ENCODE data around the gene C22orf15. TPM values are rescaled to one million over a fixed set of nuclear protein-coding genes. Genes with fewer than 3 reads are reported as not detected.
A peak's percentile ranks its signal among the peaks of the same experiment; 100 is the strongest.

Gene C22orf15
- total and polyA plus RNA-seq, 4 donors, result 3.0 to 18.7 (median 10.4) TPM

DNA sequence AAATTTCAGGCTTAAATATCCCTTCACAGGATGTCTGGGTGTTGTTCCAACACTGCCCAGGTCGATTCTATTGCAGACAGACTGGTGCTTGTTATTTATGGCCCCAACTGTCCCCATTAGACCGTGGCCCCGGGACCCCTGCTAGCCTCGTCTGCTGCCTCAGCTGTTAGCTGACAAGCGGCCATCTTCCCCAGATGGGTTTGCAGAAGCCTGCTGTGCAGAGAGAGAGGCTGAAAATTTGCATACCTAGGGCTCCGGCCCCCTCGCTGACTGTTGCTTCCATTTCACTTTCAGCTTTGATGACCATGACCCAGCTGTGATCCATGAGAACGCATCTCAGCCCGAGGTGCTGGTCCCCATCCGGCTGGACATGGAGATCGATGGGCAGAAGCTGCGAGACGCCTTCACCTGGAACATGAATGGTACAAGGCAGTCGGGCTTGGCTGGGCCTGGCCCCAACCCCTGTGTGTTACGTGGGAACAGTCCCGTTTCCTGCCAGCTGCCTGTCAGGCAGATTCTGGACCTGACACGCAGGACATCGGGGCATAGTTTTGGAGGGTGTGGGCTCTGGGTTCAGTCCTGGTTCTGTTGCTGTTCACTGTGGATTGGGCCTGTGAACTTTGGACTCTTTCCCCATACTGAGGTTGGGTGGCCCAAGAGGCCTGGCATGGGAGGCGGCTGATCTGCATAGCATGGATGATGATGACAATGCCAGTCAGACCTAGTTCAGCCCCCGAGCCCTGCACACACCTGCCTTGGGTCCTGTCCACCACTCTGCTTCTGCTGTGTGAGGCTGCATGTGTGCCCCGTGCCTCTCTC lies 40.4 kb downstream of the C22orf15 start:
- TF ChIP-seq, protein P1, sequence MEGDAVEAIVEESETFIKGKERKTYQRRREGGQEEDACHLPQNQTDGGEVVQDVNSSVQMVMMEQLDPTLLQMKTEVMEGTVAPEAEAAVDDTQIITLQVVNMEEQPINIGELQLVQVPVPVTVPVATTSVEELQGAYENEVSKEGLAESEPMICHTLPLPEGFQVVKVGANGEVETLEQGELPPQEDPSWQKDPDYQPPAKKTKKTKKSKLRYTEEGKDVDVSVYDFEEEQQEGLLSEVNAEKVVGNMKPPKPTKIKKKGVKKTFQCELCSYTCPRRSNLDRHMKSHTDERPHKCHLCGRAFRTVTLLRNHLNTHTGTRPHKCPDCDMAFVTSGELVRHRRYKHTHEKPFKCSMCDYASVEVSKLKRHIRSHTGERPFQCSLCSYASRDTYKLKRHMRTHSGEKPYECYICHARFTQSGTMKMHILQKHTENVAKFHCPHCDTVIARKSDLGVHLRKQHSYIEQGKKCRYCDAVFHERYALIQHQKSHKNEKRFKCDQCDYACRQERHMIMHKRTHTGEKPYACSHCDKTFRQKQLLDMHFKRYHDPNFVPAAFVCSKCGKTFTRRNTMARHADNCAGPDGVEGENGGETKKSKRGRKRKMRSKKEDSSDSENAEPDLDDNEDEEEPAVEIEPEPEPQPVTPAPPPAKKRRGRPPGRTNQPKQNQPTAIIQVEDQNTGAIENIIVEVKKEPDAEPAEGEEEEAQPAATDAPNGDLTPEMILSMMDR (IDR thresholded peaks at IDR 0.05; ENCODE audit: control extremely low read depth, extremely low read depth), result no peak
- H3K27me3 ChIP-seq (ENCODE audit: control insufficient read depth in 3 of 3, insufficient read depth in 3 of 3, low read length in 2 of 3), result no peaks in the 10 kb centered on the region
- H3K9ac ChIP-seq (ENCODE audit: insufficient read depth in 1 of 2, low read length in 2 of 2), result no peak overlapping the region
- H3K4me3 ChIP-seq, result no peak overlapping the region
- DNase-seq (no peak), ATAC-seq (ENCODE audit: insufficient read depth, low FRiP score) (no peak)
- no peaks in the 10 kb centered on the region for H3K4me1 ChIP-seq (ENCODE audit: control insufficient read depth in 5 of 5, insufficient read depth in 5 of 5, low read length in 5 of 5)
- peaks cover 0 to 2% (median 0%) of the 10 kb centered on the region in 4 donors for H3K9me3 ChIP-seq (ENCODE audit: control insufficient read depth in 4 of 4, insufficient read depth in 3 of 4, low read length in 3 of 4)
- WGBS, 2 donors, result 83 to 88% methylated on average over 21 of the region's 21 CpGs
- H3K27ac ChIP-seq (ENCODE audit: low read depth in 1 of 2, low read length in 1 of 2), result no peak overlapping the region
- peaks cover 21 to 62% (median 53%) of the 10 kb centered on the region in 4 donors for H3K36me3 ChIP-seq (ENCODE audit: control insufficient read depth in 4 of 4, insufficient read depth in 4 of 4, low read length in 4 of 4)

DNA sequence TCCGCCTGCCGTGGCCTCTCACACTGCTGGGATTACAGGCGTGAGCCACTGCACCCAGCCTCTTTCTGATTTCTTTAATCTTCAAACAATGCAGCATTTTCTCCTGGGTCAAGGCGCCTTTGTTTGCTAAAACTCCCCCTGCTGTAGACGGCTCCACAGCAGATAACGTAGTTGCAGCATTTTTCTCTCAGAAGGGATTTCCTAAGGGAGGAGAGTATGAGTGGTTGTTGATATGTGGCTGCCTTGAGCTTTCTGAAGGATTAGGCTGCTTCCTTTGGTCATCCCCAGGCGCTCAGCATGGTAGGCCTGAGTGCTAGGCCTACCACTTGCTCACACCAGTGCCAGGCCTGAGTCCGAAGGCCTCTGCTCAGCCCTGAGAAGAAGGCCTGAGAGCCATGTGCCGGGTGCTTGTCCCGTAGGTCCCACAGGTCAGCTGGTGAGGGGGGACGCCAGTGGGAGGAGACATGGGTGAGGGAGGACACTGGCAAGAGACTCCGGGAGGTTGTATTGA lies 42.0 kb downstream of the C22orf15 start:
- Histone ChIP-seq H3K27me3 (ENCODE audit: control insufficient read depth in 3 of 3, insufficient read depth in 3 of 3, low read length in 2 of 3) (no peaks in the 10 kb centered on the region), H3K27ac (ENCODE audit: low read depth in 1 of 2, low read length in 1 of 2) (no peak overlapping the region), H3K9me3 (ENCODE audit: control insufficient read depth in 4 of 4, insufficient read depth in 3 of 4, low read length in 3 of 4) (peaks cover 0 to 2% (median 0%) of the 10 kb centered on the region in 4 donors), H3K36me3 (ENCODE audit: control insufficient read depth in 4 of 4, insufficient read depth in 4 of 4, low read length in 4 of 4) (peaks cover 21 to 55% (median 51%) of the 10 kb centered on the region in 4 donors), H3K9ac (ENCODE audit: insufficient read depth in 1 of 2, low read length in 2 of 2) (no peak overlapping the region), H3K4me3 (no peak overlapping the region), H3K4me1 (ENCODE audit: control insufficient read depth in 5 of 5, insufficient read depth in 5 of 5, low read length in 5 of 5) (no peaks in the 10 kb centered on the region)
- DNase-seq (peak in 1 of 3 donors; percentile 31), ATAC-seq (ENCODE audit: insufficient read depth, low FRiP score) (no peak)
- TF ChIP-seq, protein P1 (IDR thresholded peaks at IDR 0.05; ENCODE audit: control extremely low read depth, extremely low read depth), result no peak
- whole genome bisulfite sequencing, 2 donors, result 85 to 86% methylated on average over 12 of the region's 12 CpGs

DNA sequence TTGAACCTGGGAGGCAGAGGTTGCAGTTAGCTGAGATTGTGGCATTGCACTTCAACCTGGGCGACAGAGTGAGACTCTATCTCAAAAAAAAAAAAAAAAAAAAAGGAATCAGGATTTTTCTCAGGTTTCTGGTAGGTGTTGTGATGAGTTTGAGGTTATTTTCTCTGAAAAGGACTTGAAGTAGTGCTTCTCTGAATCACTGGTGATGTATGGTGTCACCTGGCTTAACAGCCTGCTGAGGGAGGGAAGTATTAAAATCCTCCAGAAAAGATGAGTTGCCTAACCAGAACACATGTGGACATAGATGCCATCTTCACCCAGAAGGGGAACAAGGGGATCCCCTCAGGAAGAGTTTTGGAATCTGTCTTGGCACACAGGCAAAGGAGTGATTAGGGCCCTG lies 44.0 kb downstream of the C22orf15 start:
- Histone ChIP-seq H3K9ac (ENCODE audit: insufficient read depth in 1 of 2, low read length in 2 of 2) (no peak overlapping the region), H3K9me3 (ENCODE audit: control insufficient read depth in 4 of 4, insufficient read depth in 3 of 4, low read length in 3 of 4) (peaks cover 0 to 2% (median 0%) of the 10 kb centered on the region in 4 donors), H3K4me3 (no peak overlapping the region), H3K27ac (ENCODE audit: low read depth in 1 of 2, low read length in 1 of 2) (no peak overlapping the region), H3K4me1 (ENCODE audit: control insufficient read depth in 5 of 5, insufficient read depth in 5 of 5, low read length in 5 of 5) (no peaks in the 10 kb centered on the region), H3K36me3 (ENCODE audit: control insufficient read depth in 4 of 4, insufficient read depth in 4 of 4, low read length in 4 of 4) (peaks cover 11 to 40% (median 35%) of the 10 kb centered on the region in 4 donors), H3K27me3 (ENCODE audit: control insufficient read depth in 3 of 3, insufficient read depth in 3 of 3, low read length in 2 of 3) (no peaks in the 10 kb centered on the region)
- no peak for ATAC-seq (ENCODE audit: insufficient read depth, low FRiP score)
- WGBS, 2 donors, result 87 to 94% methylated on average over 1 of the region's 1 CpG
- no peak for DNase-seq
- TF ChIP-seq, protein P1 (IDR thresholded peaks at IDR 0.05; ENCODE audit: control extremely low read depth, extremely low read depth), result no peak

Data from lung (tissue), 12 donors.